ENCODE results near the gene CLDN19. TPM values are rescaled to one million over a fixed set of nuclear protein-coding genes. Genes with fewer than 3 reads are reported as not detected.
"Not testable (repeated sequence)": the region's sequence is repeated elsewhere in the genome, so short reads cannot be mapped to it uniquely, and the experiment has no call there.

CLDN19 gene
- polyA plus RNA-seq, 5 donors: 12.3 to 25.6 (median 21.1) TPM

- DNase-seq: peak in 1 of 2 donors; percentile 16
These were observed 980 bp upstream of the CLDN19 start for GRCh38 chr1:42740851-42741580.

GRCh38 chr1:42738678-42739226, 1.3 kb downstream of the CLDN19 start:
- no peak for DNase-seq

GRCh38 chr1:42737986-42738677, 1.9 kb downstream of the CLDN19 start:
- DNase-seq: no peak

GRCh38 chr1:42737257-42737656, 2.8 kb downstream of the CLDN19 start:
- no peak for DNase-seq

DNA sequence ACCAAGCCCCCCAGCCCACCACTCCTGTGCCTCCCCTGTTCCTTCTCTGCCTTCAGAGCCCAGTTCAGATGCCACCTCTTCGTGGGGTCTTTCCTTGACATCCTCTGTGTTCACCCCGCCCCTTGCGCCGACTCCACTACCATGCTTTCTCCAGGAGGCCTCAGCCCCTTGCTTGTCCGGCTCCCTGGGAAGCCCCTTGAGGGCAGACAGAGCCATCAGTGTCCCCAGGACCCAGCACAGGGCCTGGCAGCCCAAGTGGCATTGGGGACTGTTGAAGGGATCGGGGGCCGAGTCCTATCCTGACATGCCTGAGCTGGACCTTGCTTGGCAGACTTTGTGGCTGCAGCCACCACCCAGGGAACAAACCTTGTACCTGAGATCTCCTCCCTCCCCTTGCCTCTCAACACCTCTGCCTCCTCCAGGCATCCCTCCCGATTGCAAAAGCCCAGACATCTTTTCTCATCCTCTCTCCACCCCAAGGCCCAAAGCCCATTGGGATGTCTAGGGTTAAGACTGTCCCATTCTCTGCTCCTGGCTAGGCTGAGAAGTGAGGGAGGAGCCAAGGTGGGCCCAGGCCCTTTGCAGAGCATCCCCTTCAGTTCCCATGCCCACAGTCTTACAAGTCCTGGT, 3.4 kb downstream of the CLDN19 start:
- DNase-seq: no peak

DNA sequence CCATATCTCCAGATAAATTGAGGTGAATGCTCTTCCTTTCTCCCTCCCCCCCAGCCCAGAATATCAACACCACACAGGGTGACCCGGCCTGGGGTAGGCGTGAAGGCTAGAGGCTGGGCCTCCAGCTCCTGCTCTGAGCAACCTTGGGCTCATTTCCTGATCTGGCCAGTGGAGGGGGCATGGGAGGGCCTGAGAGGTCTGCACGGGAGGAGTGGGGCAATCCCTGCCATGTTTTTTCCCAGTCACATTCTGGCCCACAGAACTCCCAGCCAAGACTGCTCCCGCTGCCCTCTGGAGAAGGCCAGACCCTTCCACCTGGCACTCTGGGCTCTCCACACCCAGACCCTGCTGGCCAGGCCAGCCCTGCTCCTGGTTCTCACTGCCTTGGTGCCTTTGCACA, 3.9 kb downstream of the CLDN19 start:
- DNase-seq: no peak

DNA sequence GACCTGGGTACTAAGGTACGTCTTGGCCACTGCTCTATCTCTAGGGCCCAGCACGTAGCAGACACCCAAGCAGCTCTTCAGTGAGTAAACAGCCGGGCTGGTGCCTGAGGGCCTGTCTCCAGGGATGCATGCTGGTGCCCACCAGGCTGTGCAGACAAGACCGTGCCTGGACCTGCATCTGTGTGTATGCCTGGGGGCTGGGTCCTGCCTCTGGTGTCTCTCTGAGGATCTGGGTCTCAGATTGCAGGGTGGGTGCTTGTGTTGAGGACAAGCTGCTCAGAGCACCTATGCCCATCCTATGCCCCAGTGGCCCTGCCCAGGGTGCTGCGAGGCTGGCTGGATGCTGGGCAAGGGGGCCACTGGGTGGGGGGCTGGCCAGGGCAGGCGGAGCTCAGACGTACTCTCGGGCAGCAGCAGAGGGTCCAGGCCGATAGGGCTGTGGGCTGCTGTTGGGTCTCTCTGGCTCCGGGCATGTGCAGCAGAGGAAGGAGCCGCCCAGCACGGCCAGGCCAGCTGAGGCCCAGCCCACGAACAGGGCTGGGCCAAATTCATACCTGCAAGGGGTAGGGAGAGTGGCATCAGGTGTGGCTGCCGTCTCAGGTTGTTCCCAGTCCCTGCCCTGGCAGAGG, 4.4 kb downstream of the CLDN19 start:
- DNase-seq: no peak

DNA sequence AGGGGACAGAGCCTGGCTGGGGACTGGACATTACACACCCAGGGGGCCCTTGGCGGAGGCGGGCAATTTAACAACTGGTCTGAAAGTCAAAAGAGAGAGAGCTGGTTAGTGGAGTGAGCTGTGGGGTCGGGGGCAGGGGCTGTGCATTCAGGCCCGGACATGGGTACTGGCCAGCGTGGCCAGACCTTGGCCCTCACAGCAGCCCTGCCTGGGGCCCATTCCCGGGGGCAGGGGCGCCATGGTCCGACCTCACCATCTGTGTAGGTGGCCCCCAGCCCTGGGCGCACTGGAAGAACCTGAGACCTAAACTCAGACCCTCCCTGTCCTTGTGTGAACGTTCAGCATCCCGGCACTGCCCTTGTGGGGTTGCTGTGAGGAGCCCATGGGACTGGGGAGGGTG, 5.0 kb downstream of the CLDN19 start:
- no peak for DNase-seq

DNA sequence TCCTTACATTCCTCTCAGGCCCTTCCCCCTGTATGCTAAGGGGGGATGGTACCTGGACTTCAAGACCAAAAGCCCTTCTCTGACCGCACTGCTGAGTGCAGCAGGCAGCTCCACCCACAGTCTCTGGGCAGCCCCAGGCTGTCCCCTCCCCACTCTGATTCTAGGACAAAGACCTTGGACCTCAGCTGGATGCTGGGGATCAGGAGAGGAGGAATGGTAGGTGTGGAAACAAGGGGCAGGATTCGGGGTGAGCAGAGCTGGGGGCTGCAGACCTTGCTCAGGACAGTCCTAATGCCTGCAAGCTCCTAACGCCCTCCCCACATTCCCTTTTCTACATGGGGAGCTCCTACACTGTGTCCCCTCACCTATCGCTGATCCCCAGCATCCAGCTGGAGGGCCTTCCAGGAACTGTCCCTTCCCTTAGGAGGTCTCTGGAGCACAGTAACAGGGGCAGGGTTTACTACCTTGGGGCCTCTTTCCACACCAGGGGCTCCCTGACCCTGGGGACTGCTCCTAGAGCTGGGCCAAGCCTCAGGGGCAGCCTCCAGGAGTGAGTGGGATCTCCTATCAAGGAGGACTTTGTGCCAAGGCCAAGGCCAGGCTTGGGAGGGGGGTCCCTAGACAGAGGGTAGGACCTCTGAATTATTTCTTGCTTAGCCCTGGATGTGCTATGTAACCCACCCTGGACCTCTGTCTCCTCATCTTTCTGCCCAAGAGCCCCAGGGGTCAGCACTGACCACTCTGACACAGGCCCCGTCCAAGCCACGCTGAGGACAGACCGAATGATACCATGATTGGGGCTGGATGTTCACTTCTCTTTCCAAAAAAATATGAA, 5.6 kb downstream of the CLDN19 start:
- DNase-seq: no peak

DNA sequence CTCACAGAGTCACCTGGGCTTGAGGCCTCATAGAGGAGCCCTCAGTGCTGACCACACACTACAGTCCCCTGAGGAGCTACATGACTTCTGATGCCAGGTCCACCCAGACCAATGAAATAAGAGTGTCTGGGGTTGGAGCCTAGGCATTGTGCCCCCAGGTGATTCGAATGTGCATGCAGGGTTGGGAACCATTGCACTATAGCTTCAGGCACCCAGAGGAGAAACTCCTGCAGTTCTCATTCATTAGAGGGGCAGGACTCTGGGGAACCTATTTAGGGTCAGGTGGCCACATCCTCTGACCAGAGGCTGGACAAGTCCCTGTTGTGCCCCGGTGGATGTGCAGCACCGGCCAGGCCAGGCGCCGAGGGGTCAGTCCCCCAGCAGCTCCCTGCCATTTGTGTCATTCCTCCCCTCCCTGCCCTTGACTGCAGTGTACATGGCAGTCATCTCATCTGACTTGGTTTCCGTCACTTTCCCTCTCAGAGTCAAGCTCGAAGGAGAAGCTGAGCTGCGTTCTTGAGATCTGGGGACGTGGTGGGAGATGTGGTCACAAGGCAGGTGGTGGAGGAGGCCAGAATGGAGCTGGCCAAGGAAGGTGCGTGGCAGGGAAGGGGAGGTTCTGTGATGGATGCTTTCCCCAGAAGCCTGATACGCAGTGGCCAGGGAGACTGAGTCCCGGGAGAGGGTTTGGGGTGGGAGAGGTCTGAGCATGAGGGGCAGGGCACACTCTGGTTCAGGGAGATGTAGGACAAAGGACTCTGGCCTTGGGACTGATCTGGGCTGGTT, 6.4 kb downstream of the CLDN19 start:
- DNase-seq: no peak

- DNase-seq: no peak
These were observed 7.8 kb downstream of the CLDN19 start for GRCh38 chr1:42732126-42732680.

- DNase-seq: no peak
These were observed 8.5 kb downstream of the CLDN19 start for GRCh38 chr1:42731585-42731984.

DNA sequence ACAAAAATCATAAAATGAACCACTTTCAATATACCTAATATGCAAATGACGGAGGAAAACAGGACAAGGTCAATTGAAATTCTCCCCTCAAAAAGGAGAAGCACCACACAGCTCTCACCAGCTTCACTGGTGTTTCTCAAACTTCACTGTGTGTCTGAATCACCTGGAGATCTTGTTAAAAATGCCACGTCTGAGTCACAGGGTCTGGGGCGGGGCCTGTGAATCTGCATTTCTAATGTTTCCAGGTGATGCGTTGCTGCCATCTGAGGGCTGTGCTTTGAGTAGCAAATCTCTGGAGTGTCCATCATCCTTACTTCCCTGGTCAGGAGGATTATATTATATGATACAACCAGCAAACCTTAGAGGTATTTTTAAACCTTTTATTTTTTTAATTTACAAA, 9.0 kb downstream of the CLDN19 start:
- DNase-seq: no peak

DNA sequence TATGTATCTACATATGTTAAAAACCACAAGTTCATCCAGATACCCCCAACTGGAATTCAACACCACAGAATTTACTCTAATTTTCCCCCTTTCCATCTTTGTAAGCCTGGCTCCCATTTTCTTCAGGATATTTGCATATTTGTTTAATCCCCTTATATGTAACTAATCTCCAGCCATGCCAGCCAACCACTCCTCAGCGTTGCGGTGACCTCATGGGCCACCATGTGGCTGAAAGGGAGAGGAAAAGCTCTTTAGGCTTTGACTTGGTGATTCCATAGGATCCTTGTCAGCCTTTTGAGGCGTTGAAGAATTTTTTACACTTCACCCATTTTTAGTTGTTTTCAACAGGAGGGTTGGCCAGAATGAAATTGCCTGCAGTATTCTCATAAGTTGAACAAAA, 10.0 kb downstream of the CLDN19 start:
- no peak for DNase-seq

DNA sequence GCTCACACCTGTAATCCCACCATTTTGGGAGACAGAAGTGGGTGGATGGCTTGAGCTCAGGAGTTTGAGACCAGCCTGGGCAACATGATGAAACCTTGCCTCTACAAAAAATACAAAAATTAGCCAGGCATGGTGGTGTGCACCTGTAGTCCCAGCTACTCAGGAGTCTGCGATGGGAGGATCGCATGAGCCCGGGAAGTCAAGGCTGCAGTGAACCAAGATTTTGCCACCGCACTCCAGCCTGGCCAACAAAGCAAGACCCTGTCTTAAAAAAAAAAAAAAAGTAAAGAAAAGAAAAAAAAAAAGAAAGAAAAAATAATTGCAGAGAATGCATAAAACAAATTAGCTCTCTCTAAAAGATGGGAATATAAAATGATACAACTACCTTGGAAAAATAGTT, 14.2 kb downstream of the CLDN19 start:
- not testable (repeated sequence) for DNase-seq

- no peak for DNase-seq
These were observed 16.5 kb downstream of the CLDN19 start for GRCh38 chr1:42723511-42723910.

DNA sequence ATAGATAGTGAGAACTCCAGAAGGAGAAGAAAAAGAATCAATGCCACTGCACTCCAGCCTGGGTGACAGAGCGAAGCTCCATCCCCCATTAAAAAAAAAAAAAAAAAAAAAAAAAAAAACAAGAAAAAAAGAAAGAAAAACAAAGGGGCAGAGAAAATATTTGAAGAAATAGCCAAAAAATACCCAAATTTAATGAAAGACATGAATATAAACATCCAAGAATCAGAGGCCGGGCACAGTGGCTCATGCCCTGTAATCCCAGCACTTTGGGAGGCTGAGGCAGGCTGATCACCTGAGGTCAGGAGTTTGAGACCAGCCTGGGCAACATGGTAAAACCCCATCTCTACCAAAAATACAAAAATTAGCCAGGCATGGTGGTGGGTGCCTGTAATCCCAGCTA, 17.6 kb downstream of the CLDN19 start:
- not testable (repeated sequence) for DNase-seq

- DNase-seq: no peak
These were observed 18.1 kb downstream of the CLDN19 start for GRCh38 chr1:42721926-42722325.

GRCh38 chr1:42720868-42721267, 19.2 kb downstream of the CLDN19 start:
- no peak for DNase-seq

DNA sequence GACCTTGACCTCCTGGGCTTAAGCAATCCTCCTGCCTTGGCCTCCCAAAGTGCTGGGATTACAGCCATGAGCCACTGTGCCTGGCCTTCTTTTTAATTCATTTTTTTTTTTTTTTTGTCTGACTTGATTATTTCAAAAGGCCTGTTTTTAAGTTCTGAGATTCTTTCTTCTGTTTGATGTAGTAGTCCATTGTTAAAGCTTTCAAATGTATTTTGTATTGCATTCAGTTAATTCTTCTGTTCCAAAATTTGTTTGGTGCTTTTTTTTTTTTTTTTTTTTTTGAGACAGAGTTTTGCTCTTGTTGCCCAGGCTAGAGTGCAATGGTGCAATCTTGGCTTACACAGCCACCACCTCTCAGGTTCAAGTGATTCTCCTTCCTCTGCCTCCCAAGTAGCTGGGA, 25.6 kb downstream of the CLDN19 start:
- not testable (repeated sequence) for DNase-seq
